Measurements from ENCODE around the gene LAMTOR3. TPM values are rescaled to one million over a fixed set of nuclear protein-coding genes. Genes with fewer than 3 reads are reported as not detected.

LAMTOR3 gene
- total RNA-seq, 1 experiment from 2014 or later = 30.6 TPM

DNA sequence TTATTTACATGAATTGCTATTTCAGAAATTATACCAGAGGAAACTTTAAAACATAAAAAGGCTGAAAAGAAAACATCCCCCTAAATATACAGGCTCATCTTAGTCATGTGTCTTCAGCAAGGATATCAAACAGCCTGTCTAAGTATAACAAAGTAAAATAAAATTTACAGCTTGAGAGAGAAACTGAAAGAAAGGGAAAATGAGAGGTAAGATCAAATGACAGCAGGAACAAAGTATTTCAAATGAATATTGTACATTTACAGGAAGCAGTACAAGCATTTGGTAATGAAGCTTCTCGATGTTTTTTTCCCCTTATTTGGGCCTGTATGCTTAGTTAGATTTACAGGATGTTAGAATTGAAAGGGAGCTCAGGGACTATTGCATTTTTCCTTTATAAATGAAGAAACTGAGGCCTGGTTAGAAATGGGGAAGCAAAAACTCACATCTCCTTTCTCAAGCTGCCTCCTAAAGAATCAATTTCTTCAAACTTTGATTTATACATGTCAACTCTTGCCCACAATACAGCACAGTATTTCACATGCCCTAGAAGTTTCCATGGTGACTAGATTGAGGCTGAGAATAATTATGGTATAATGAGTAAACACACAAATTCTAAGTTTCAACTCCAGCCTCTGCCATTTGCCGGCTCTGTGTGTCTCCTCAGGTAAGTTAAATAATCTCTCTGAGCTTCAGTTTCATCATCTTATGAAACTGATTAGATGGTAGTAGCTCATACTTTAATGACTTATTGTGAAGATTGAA lies 48.3 kb downstream of the LAMTOR3 start:
- Histone ChIP-seq H3K18ac (ENCODE audit: insufficient read length, low read depth, low read length) (no peak overlapping the region), H3K9me3 (ENCODE audit: control insufficient read depth, low read depth, low read length) (no peaks in the 10 kb centered on the region), H3K4ac (ENCODE audit: low read depth, low read length) (no peak overlapping the region), H3T11ph (ENCODE audit: low read length) (no peak overlapping the region), H3K79me2 (ENCODE audit: insufficient read depth, low read length) (no peaks in the 10 kb centered on the region), H4K91ac (ENCODE audit: insufficient read length, low read depth, low read length) (no peak overlapping the region), H3K27me3 (ENCODE audit: insufficient read depth, low read length) (no peaks in the 10 kb centered on the region), H2AK5ac (ENCODE audit: insufficient read length, low read length) (no peak overlapping the region), H3K14ac (ENCODE audit: insufficient read depth, low read length) (no peak overlapping the region), H3K79me1 (ENCODE audit: insufficient read depth, low read depth, low read length, poor library complexity, severe bottlenecking) (no peaks in the 10 kb centered on the region), H3K23ac (ENCODE audit: insufficient read length, low read depth, low read length) (no peak overlapping the region), H3K4me2 (ENCODE audit: insufficient read depth, insufficient read length, low read length) (no peak overlapping the region), H2BK12ac (ENCODE audit: insufficient read length, low read depth, low read length) (no peak overlapping the region), H2AFZ (ENCODE audit: low read length) (no peak overlapping the region), H4K20me1 (ENCODE audit: control insufficient read depth, insufficient read depth, insufficient read length) (no peaks in the 10 kb centered on the region), H2BK120ac (ENCODE audit: low read depth, low read length, poor library complexity, severe bottlenecking) (no peak overlapping the region), H4K8ac (replicated peaks; ENCODE audit: insufficient read length, low read depth, low read length) (no peak overlapping the region), H2BK5ac (ENCODE audit: insufficient read length, low read length) (no peak overlapping the region), H3K9ac (ENCODE audit: extremely low read depth, insufficient read length, low read length) (no peak overlapping the region), H4K5ac (ENCODE audit: insufficient read length, low read depth, low read length) (no peak overlapping the region), H3K4me1 (ENCODE audit: insufficient read depth, low read length) (no peaks in the 10 kb centered on the region), H2BK20ac (ENCODE audit: low read depth, low read length, poor library complexity, severe bottlenecking) (no peak overlapping the region), H3K23me2 (ENCODE audit: insufficient read length, low read depth, low read length, poor library complexity, severe bottlenecking) (no peaks in the 10 kb centered on the region), H2BK15ac (ENCODE audit: low read depth, low read length) (no peak overlapping the region), H3K56ac (ENCODE audit: insufficient read length, low read depth, low read length) (no peak overlapping the region), H3K27ac (ENCODE audit: insufficient read length, low read depth, low read length) (no peak overlapping the region)
- Mint-ChIP-seq H3K27ac (no peak overlapping the region; a peak in 1 of 7 replicates), H3K4me3 (no peak overlapping the region), H3K27me3 (ENCODE audit: low read depth) (no peaks in the 10 kb centered on the region), H3K9me3 (no peaks in the 10 kb centered on the region), H3K36me3 (ENCODE audit: insufficient read depth in 1 of 3, low read depth in 3 of 3) (no peaks in the 10 kb centered on the region), H3K4me1 (no peaks in the 10 kb centered on the region)
- no peak for DNase-seq
- WGBS (ENCODE audit: extremely low coverage, insufficient read length, low lambda C conversion rate) = no CpG with 5 or more reads among the region's 2 CpGs
- TF ChIP-seq, protein P1, sequence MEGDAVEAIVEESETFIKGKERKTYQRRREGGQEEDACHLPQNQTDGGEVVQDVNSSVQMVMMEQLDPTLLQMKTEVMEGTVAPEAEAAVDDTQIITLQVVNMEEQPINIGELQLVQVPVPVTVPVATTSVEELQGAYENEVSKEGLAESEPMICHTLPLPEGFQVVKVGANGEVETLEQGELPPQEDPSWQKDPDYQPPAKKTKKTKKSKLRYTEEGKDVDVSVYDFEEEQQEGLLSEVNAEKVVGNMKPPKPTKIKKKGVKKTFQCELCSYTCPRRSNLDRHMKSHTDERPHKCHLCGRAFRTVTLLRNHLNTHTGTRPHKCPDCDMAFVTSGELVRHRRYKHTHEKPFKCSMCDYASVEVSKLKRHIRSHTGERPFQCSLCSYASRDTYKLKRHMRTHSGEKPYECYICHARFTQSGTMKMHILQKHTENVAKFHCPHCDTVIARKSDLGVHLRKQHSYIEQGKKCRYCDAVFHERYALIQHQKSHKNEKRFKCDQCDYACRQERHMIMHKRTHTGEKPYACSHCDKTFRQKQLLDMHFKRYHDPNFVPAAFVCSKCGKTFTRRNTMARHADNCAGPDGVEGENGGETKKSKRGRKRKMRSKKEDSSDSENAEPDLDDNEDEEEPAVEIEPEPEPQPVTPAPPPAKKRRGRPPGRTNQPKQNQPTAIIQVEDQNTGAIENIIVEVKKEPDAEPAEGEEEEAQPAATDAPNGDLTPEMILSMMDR (conservative IDR thresholded peaks at IDR 0.05) = no peak

All from H9 (cell line).